ENCODE results near the gene MACROH2A1. TPM values are rescaled to one million over a fixed set of nuclear protein-coding genes. Genes with fewer than 3 reads are reported as not detected.
A peak's percentile ranks its signal among the peaks of the same experiment; 100 is the strongest.

The MACROH2A1 gene
- total RNA-seq, 6 donors from 2014 or later, result 232 to 690 (median 355) TPM

- WGBS, 2 donors, result 66 to 84% methylated on average over 5 to 8 of the region's 8 CpGs
- no peak for TF ChIP-seq POLR2AphosphoS5 (IDR thresholded peaks at IDR 0.05)
- no peak for TF ChIP-seq CTCF (IDR thresholded peaks at IDR 0.05)
- TF ChIP-seq POLR2A (IDR thresholded peaks at IDR 0.05), result no peak
- no peak for TF ChIP-seq EP300 (IDR thresholded peaks at IDR 0.05)
- Histone ChIP-seq H3K36me3 (no peaks in the 10 kb centered on the region), H3K4me3 (no peak overlapping the region), H3K9me3 (no peaks in the 10 kb centered on the region), H3K4me1 (no peaks in the 10 kb centered on the region), H3K27ac (no peak overlapping the region), H3K27me3 (no peaks in the 10 kb centered on the region)
- DNase-seq (no peak), ATAC-seq (ENCODE audit: low FRiP score in 2 of 2) (peak; percentile 15 to 43)
Measured at GRCh38 chr5:135319928-135320606, 79.0 kb downstream of the MACROH2A1 start.

GRCh38 chr5:135319458-135319857 is 79.6 kb downstream of the MACROH2A1 start:
- ATAC-seq (ENCODE audit: low FRiP score in 2 of 2) (no peak), DNase-seq (no peak)
- no peak overlapping the region for H3K4me3 ChIP-seq
- H3K27me3 ChIP-seq, result no peaks in the 10 kb centered on the region
- H3K9me3 ChIP-seq, result no peaks in the 10 kb centered on the region
- H3K27ac ChIP-seq, result no peak overlapping the region
- 90 to 93% methylated on average over 5 to 6 of the region's 6 CpGs for WGBS, 2 donors
- TF ChIP-seq POLR2AphosphoS5 (IDR thresholded peaks at IDR 0.05) (no peak), EP300 (IDR thresholded peaks at IDR 0.05) (no peak), CTCF (IDR thresholded peaks at IDR 0.05) (no peak), POLR2A (IDR thresholded peaks at IDR 0.05) (no peak)
- no peaks in the 10 kb centered on the region for H3K4me1 ChIP-seq
- no peaks in the 10 kb centered on the region for H3K36me3 ChIP-seq

- ATAC-seq (ENCODE audit: low FRiP score in 2 of 2), result no peak
- Histone ChIP-seq H3K4me1 (no peaks in the 10 kb centered on the region), H3K27me3 (no peaks in the 10 kb centered on the region), H3K36me3 (no peaks in the 10 kb centered on the region), H3K27ac (no peak overlapping the region), H3K4me3 (no peak overlapping the region), H3K9me3 (no peaks in the 10 kb centered on the region)
- no peak for TF ChIP-seq EP300 (IDR thresholded peaks at IDR 0.05)
- no peak for TF ChIP-seq POLR2AphosphoS5 (IDR thresholded peaks at IDR 0.05)
- TF ChIP-seq CTCF (IDR thresholded peaks at IDR 0.05), result no peak
- TF ChIP-seq POLR2A (IDR thresholded peaks at IDR 0.05), result no peak
- no peak for DNase-seq
- 100% methylated on average over 1 of the region's 1 CpG for WGBS, 2 donors
Measured at GRCh38 chr5:135318924-135319323, 80.1 kb downstream of the MACROH2A1 start.

- no peaks in the 10 kb centered on the region for H3K27me3 ChIP-seq
- no peaks in the 10 kb centered on the region for H3K4me1 ChIP-seq
- H3K36me3 ChIP-seq, result no peaks in the 10 kb centered on the region
- ATAC-seq (ENCODE audit: low FRiP score in 2 of 2) (no peak), DNase-seq (no peak)
- 79 to 83% methylated on average over 4 of the region's 4 CpGs for WGBS, 2 donors
- H3K27ac ChIP-seq, result no peak overlapping the region
- no peak overlapping the region for H3K4me3 ChIP-seq
- H3K9me3 ChIP-seq, result no peaks in the 10 kb centered on the region
- no peak for TF ChIP-seq POLR2A (IDR thresholded peaks at IDR 0.05)
- TF ChIP-seq EP300 (IDR thresholded peaks at IDR 0.05), result no peak
- TF ChIP-seq POLR2AphosphoS5 (IDR thresholded peaks at IDR 0.05), result no peak
- TF ChIP-seq CTCF (IDR thresholded peaks at IDR 0.05), result no peak
Measured at GRCh38 chr5:135318037-135318436, 81.0 kb downstream of the MACROH2A1 start.

GRCh38 chr5:135317286-135317685 is 81.7 kb downstream of the MACROH2A1 start:
- Histone ChIP-seq H3K4me1 (no peaks in the 10 kb centered on the region), H3K36me3 (no peaks in the 10 kb centered on the region), H3K4me3 (no peak overlapping the region), H3K27ac (no peak overlapping the region), H3K9me3 (no peaks in the 10 kb centered on the region), H3K27me3 (no peaks in the 10 kb centered on the region)
- WGBS, 2 donors, result 86 to 90% methylated on average over 4 of the region's 4 CpGs
- ATAC-seq (ENCODE audit: low FRiP score in 2 of 2) (no peak), DNase-seq (no peak)
- TF ChIP-seq EP300 (IDR thresholded peaks at IDR 0.05), result no peak
- TF ChIP-seq POLR2AphosphoS5 (IDR thresholded peaks at IDR 0.05), result no peak
- TF ChIP-seq POLR2A (IDR thresholded peaks at IDR 0.05), result no peak
- TF ChIP-seq CTCF (IDR thresholded peaks at IDR 0.05), result no peak
